Sigmoid colon (tissue), 4 donors: ENCODE data around the gene GTF2H3.

Source experiments
- EP300 ChIP-seq, 4 donors: sonication (generic); formaldehyde crosslinking; IDR thresholded peaks; one replicate each; pipeline ENCODE4 v1.6.1; 2017; ENCODE audit warnings: antibody characterized with exemption in 4 of 4
- POLR2AphosphoS5 ChIP-seq, 4 donors: sonication (generic); formaldehyde crosslinking; IDR thresholded peaks; one replicate each; pipeline ENCODE4 v1.6.1; 2017; ENCODE audit warnings: antibody characterized with exemption in 4 of 4

DNA sequence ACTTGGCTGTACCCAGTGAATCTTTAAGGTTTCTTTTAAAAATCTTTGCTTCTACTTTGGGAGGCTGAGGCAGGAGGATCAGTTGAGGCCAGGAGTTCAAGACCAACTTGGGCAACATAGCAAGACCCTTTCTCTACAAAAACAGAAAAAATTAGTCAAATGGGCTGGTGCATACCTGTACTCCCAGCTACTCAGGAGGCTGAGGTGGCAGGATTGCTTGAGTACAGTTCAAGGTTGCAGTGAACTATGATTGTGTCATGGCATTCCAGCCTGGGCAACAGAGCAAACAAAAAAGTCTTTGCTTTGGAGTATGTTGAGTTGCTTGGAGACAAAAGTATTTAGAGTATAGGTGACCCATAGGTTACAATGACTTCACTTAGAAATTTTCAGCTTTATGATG is 37.9 kb upstream of the GTF2H3 start:
- TF ChIP-seq POLR2AphosphoS5 (IDR thresholded peaks at IDR 0.05): no peak
- TF ChIP-seq EP300 (IDR thresholded peaks at IDR 0.05): no peak
